Panc1 (cell line): ENCODE results near the gene EHD3. TPM values are rescaled to one million over a fixed set of nuclear protein-coding genes. Genes with fewer than 3 reads are reported as not detected.

Experiments
- ATAC-seq: fragments of 200-7000 bp; cut with Tn5 transposase; 2 replicates; pipeline ENCODE4 v1.9.1; 2020; ENCODE audit warnings: mild to moderate bottlenecking, moderate library complexity
- BruUV-seq: library from RNA; stranded (reverse); fragments of 400-500 nt; replicated peaks from 2 replicates; lab custom pipeline; 2021; lab: Mats Ljungman, UMichigan
- CTCF ChIA-PET: fragments of 300-600 bp; sonication (Branson Sonifier 250); formaldehyde crosslinking; loops from one replicate; lab custom pipeline; 2022; ENCODE audit warnings: antibody characterized with exemption; lab: Charles Lee
- POLR2A ChIA-PET: fragments of 300-600 bp; sonication (Branson Sonifier 250); formaldehyde crosslinking; loops from one replicate; lab custom pipeline; 2022; ENCODE audit warnings: antibody characterized with exemption; lab: Charles Lee
- DNase-seq: peaks from one replicate; pipeline ENCODE4 v3.0.0-alpha.2; 2010; ENCODE audit warnings: low read depth, low spot score
- H3K27ac ChIP-seq: 2 replicates; pipeline ENCODE4 v1.5.1; 2011; ENCODE audit warnings: mild to moderate bottlenecking, low read length, inconsistent platforms
- H3K27me3 ChIP-seq: fragments of 200-500 bp; sonication (Bioruptor generic); 2 replicates; pipeline ENCODE4 v1.6.0; 2014; ENCODE audit warnings: low read length, inconsistent platforms; ENCODE audit not compliant: control insufficient read depth, insufficient read depth
- H3K36me3 ChIP-seq: fragments of 200-500 bp; sonication (Bioruptor generic); 2 replicates; pipeline ENCODE4 v1.5.1; 2014; ENCODE audit warnings: inconsistent platforms, mild to moderate bottlenecking, low read length, moderate library complexity; ENCODE audit not compliant: control insufficient read depth, insufficient read depth
- H3K4me1 ChIP-seq: 2 replicates; pipeline ENCODE4 v1.5.1; 2011; ENCODE audit warnings: inconsistent platforms, mild to moderate bottlenecking, low read length, moderate library complexity; ENCODE audit not compliant: control insufficient read depth, insufficient read depth
- H3K4me3 ChIP-seq, 2 experiments: 2 replicates each; pipeline ENCODE4 v1.5.1; 2011 to 2012; ENCODE audit warnings: low read depth in 2 of 2, low read length in 2 of 2, mild to moderate bottlenecking in 2 of 2, inconsistent platforms in 1 of 2, moderate library complexity in 1 of 2
- H3K9me3 ChIP-seq: fragments of 200-500 bp; sonication (Bioruptor generic); 2 replicates; pipeline ENCODE4 v1.5.1; 2014; ENCODE audit warnings: low read depth, mild to moderate bottlenecking, inconsistent platforms, low read length, moderate library complexity; ENCODE audit not compliant: control insufficient read depth, insufficient read depth
- CTCF ChIP-seq: fragments of 450-650 bp; IDR thresholded peaks from 2 replicates; pipeline ENCODE4 v1.5.1; 2017; ENCODE audit warnings: mild to moderate bottlenecking
- POLR2AphosphoS5 ChIP-seq: IDR thresholded peaks from 2 replicates; pipeline ENCODE4 v1.6.1; 2012; ENCODE audit warnings: mild to moderate bottlenecking, low read depth, low read length, moderate library complexity
- REST ChIP-seq, 2 experiments: IDR thresholded peaks; 2 replicates each; pipeline ENCODE4 v1.6.1; 2011 to 2012; ENCODE audit warnings: low read depth in 2 of 2, control low read depth in 1 of 2, low read length in 1 of 2, mild to moderate bottlenecking in 1 of 2, moderate library complexity in 1 of 2; ENCODE audit not compliant: insufficient read depth in 1 of 2
- SIN3A ChIP-seq: IDR thresholded peaks from 2 replicates; pipeline ENCODE4 v1.6.1; 2012; ENCODE audit warnings: low read depth, mild to moderate bottlenecking, low read length, moderate library complexity, borderline replicate concordance; ENCODE audit not compliant: insufficient read depth
- TCF7L2 ChIP-seq: IDR thresholded peaks from 2 replicates; pipeline ENCODE4 v1.6.1; 2011; ENCODE audit warnings: mild to moderate bottlenecking, low read depth, low read length, inconsistent platforms
- in situ Hi-C: cut with HindIII; loops from 2 replicates; pipeline ENCODE4 v1.10.0; 2016; ENCODE audit warnings: low sequenced_read_pairs, low pct_unique_long_range_greater_than_20kb
- intact Hi-C: fragments of 100-400 bp; cut with micrococcal nuclease; formaldehyde crosslinking; loops from one replicate; pipeline ENCODE4 v1.10.0; 2022; ENCODE audit not compliant: unreplicated experiment
- total RNA-seq: library from RNA; stranded (reverse); gene quantifications from one replicate; pipeline ENCODE4 v1.2.1, GENCODE V29; 2021; ENCODE audit not compliant: unreplicated experiment

The EHD3 gene
- total RNA-seq, 1 experiment from 2014 or later, result 2.6 TPM

GRCh38 chr2:31271851-31272267 is 37.9 kb downstream of the EHD3 start:
- Histone ChIP-seq H3K4me3 (no peak overlapping the region), H3K9me3 (no peaks in the 10 kb centered on the region), H3K36me3 (no peaks in the 10 kb centered on the region), H3K4me1 (no peaks in the 10 kb centered on the region), H3K27ac (no peak overlapping the region), H3K27me3 (0 out of 2 replicates have a peak, but pooled peaks cover 2% of the 10 kb centered on the region)
- TF ChIP-seq CTCF, result no peak
- no peak for TF ChIP-seq SIN3A
- TF ChIP-seq POLR2AphosphoS5, result no peak
- no peak for TF ChIP-seq REST (IDR thresholded peaks at IDR 0.05; ENCODE audit: insufficient read depth in 1 of 2, low read depth in 2 of 2, low read length in 1 of 2)
- TF ChIP-seq TCF7L2, result no peak
- in situ Hi-C loops, result no loop called here
- POLR2A ChIA-PET, result no interaction called here
- DNase-seq (no peak), ATAC-seq (no peak)
- BruUV-seq, result no TSS peak
- CTCF ChIA-PET, result interaction anchor here (0.7 kb wide), 1 partner anchor 1108 kb away, joined by 4 read pairs; no protein-coding TSS in a partner anchor
- intact Hi-C loops, result no loop called here

GRCh38 chr2:31274401-31275075 is 40.6 kb downstream of the EHD3 start:
- CTCF ChIA-PET, result no interaction called here

More at GRCh38 chr2:31274401-31275075, 40.6 kb downstream of the EHD3 start:
- no peaks in the 10 kb centered on the region for H3K36me3 ChIP-seq
- in situ Hi-C loops (no loop called here), intact Hi-C loops (no loop called here)
- POLR2A ChIA-PET, result no interaction called here
- H3K27me3 ChIP-seq, result 0 out of 2 replicates have a peak, but pooled peaks cover 2% of the 10 kb centered on the region
- no TSS peak for BruUV-seq
- H3K4me1 ChIP-seq, result no peaks in the 10 kb centered on the region
- H3K27ac ChIP-seq, result no peak overlapping the region
- no peaks in the 10 kb centered on the region for H3K9me3 ChIP-seq
- ATAC-seq, result no peak
- H3K4me3 ChIP-seq, result no peak overlapping the region
- no peak for DNase-seq
- TF ChIP-seq TCF7L2, result no peak
- TF ChIP-seq POLR2AphosphoS5, result no peak
- TF ChIP-seq CTCF, result no peak
- no peak for TF ChIP-seq SIN3A
- TF ChIP-seq REST (IDR thresholded peaks at IDR 0.05; ENCODE audit: insufficient read depth in 1 of 2, low read depth in 2 of 2, low read length in 1 of 2), result no peak
